OCI-LY1 (cell line): ENCODE data around the gene ACSL6.

Experiments
- H2AFZ ChIP-seq: fragments of 200-600 bp; sonication (generic), shearing (Covaris generic); 2 replicates; pipeline ENCODE4 v1.6.0; 2014; ENCODE audit warnings: antibody characterized with exemption, mild to moderate bottlenecking, low read length
- H3F3A ChIP-seq: fragments of 200-600 bp; sonication (generic), shearing (Covaris generic); 2 replicates; pipeline ENCODE4 v1.6.0; 2014; ENCODE audit warnings: mild to moderate bottlenecking, antibody characterized with exemption, low read length, moderate library complexity; ENCODE audit not compliant: insufficient read depth
- H3K27ac ChIP-seq: fragments of 200-600 bp; sonication (generic); 2 replicates; pipeline ENCODE4 v1.5.1; 2014; ENCODE audit warnings: low read length, mixed run types, mild to moderate bottlenecking, low read depth; ENCODE audit not compliant: poor library complexity, severe bottlenecking
- H3K27me3 ChIP-seq: fragments of 200-600 bp; sonication (generic); 2 replicates; pipeline ENCODE4 v1.6.0; 2014; ENCODE audit warnings: antibody characterized with exemption, mild to moderate bottlenecking, low read length, moderate library complexity; ENCODE audit not compliant: insufficient read depth
- H3K36me3 ChIP-seq: fragments of 200-600 bp; sonication (generic); 2 replicates; pipeline ENCODE4 v1.6.1; 2014; ENCODE audit warnings: mild to moderate bottlenecking, antibody characterized with exemption, low read length, moderate library complexity, mixed read lengths; ENCODE audit not compliant: insufficient read depth
- H3K4me1 ChIP-seq: fragments of 200-600 bp; sonication (generic); 2 replicates; pipeline ENCODE4 v1.5.1; 2014; ENCODE audit warnings: mild to moderate bottlenecking, low read length, moderate library complexity; ENCODE audit not compliant: insufficient read depth, severe bottlenecking
- H3K4me2 ChIP-seq: fragments of 200-600 bp; sonication (generic), shearing (Covaris generic); 2 replicates; pipeline ENCODE4 v1.6.1; 2014; ENCODE audit warnings: low read length
- H3K4me3 ChIP-seq: fragments of 200-600 bp; sonication (generic); 2 replicates; pipeline ENCODE4 v1.5.1; 2014; ENCODE audit warnings: low read length, low read depth, mild to moderate bottlenecking, mixed read lengths; ENCODE audit not compliant: poor library complexity, severe bottlenecking
- H3K79me2 ChIP-seq: fragments of 200-600 bp; shearing (Covaris generic); 2 replicates; pipeline ENCODE4 v1.6.1; 2016; ENCODE audit warnings: mixed run types, low read length, mixed read lengths; ENCODE audit not compliant: insufficient read depth
- H3K9ac ChIP-seq: fragments of 200-600 bp; sonication (generic), shearing (Covaris generic); 2 replicates; pipeline ENCODE4 v1.6.1; 2014; ENCODE audit warnings: mild to moderate bottlenecking, low read length, mixed read lengths
- H3K9me2 ChIP-seq: fragments of 200-600 bp; sonication (generic), shearing (Covaris generic); 2 replicates; pipeline ENCODE4 v1.6.1; 2014; ENCODE audit warnings: low read depth, mild to moderate bottlenecking, low read length, mixed read lengths
- H3K9me3 ChIP-seq: fragments of 200-600 bp; shearing (Covaris generic); 2 replicates; pipeline ENCODE4 v1.6.1; 2014; ENCODE audit warnings: low read length, mixed read lengths
- H4K20me1 ChIP-seq: fragments of 200-600 bp; sonication (generic), shearing (Covaris generic); 2 replicates; pipeline ENCODE4 v1.6.0; 2016; ENCODE audit warnings: mild to moderate bottlenecking, low read length; ENCODE audit not compliant: insufficient read depth
- EZH2 ChIP-seq: fragments of 200-600 bp; sonication (generic), shearing (Covaris generic); IDR thresholded peaks from 2 replicates; pipeline ENCODE4 v1.8.0; 2017; ENCODE audit warnings: borderline replicate concordance, mixed run types, mild to moderate bottlenecking, antibody characterized with exemption, low read length, moderate library complexity, mixed read lengths
- TF ChIP-seq, protein P1 (sequence below): fragments of 200-600 bp; sonication (generic), shearing (Covaris generic); IDR thresholded peaks from 2 replicates; pipeline ENCODE4 v1.5.1; 2017; ENCODE audit warnings: mild to moderate bottlenecking, antibody characterized with exemption, low read length, moderate library complexity, mixed read lengths

The ACSL6 gene

DNA sequence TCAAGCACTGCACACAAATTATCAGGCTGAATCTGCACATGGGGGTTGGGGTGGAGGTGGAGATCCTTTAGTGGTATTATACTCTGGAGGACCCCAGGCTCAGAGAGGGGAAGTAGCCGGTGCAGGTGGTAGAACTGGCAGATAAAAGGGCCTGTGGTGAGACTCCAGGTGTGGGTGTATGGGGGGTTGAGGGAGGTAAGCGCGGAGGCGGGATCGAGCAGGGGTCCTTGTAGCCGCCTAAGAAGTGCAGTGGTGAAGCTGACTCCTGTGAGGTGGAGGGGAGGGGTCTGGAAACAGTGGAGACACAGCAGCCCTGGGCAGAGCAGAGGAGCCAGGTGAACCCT is 841 bp downstream of the ACSL6 start:
- no peak overlapping the region for H3K9ac ChIP-seq
- no peaks in the 10 kb centered on the region for H3K4me1 ChIP-seq
- 0 out of 2 replicates have a peak, but pooled peaks cover 4% of the 10 kb centered on the region for H3K27me3 ChIP-seq
- no peak overlapping the region for H2AFZ ChIP-seq
- H3K9me2 ChIP-seq: no peaks in the 10 kb centered on the region
- H4K20me1 ChIP-seq: no peaks in the 10 kb centered on the region
- peak overlapping the region; percentile 74; the same call in 1 of the 2 replicates for H3K4me2 ChIP-seq
- H3K27ac ChIP-seq: no peak overlapping the region
- no peaks in the 10 kb centered on the region for H3K36me3 ChIP-seq
- TF ChIP-seq EZH2: no peak
- TF ChIP-seq, protein P1, sequence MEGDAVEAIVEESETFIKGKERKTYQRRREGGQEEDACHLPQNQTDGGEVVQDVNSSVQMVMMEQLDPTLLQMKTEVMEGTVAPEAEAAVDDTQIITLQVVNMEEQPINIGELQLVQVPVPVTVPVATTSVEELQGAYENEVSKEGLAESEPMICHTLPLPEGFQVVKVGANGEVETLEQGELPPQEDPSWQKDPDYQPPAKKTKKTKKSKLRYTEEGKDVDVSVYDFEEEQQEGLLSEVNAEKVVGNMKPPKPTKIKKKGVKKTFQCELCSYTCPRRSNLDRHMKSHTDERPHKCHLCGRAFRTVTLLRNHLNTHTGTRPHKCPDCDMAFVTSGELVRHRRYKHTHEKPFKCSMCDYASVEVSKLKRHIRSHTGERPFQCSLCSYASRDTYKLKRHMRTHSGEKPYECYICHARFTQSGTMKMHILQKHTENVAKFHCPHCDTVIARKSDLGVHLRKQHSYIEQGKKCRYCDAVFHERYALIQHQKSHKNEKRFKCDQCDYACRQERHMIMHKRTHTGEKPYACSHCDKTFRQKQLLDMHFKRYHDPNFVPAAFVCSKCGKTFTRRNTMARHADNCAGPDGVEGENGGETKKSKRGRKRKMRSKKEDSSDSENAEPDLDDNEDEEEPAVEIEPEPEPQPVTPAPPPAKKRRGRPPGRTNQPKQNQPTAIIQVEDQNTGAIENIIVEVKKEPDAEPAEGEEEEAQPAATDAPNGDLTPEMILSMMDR: no peak
- no peak overlapping the region for H3K4me3 ChIP-seq
- no peaks in the 10 kb centered on the region for H3F3A ChIP-seq
- no peaks in the 10 kb centered on the region for H3K9me3 ChIP-seq
- no peaks in the 10 kb centered on the region for H3K79me2 ChIP-seq

DNA sequence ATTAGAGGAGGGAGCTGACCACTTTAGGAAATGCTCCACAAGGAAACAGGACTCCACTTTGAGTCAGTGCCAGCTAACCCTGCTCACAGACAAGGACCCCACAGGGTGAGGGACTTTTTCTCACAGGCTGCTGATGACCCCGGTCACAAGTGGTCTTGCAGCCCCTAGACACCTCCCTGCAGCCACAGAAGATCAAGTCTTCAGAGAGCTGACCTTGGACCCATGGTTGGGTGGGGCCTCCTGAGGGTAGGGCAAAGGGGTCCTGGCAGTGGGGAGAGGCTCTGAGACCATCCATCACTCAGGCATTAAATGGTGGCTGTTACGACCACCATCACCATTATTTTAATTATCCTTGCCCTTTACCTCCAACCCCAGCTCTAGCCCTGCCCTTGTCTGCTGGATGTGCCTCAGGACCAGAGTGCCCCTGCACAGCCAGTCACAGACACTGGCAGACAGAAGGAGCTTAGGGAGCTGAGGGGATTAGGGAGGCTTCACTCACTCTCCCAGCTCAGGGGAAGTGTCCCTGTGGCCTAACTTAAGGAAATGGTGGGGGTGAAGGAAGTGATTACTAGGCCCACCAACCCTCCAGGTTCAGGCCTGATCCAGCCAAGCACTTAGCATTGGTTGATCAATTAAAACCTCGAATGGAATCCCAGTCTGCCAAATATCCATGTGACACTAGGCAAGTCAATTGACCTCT is 1.6 kb downstream of the ACSL6 start:
- Histone ChIP-seq H3K4me2 (no peak overlapping the region), H4K20me1 (no peaks in the 10 kb centered on the region), H3K4me1 (no peaks in the 10 kb centered on the region), H3K27ac (no peak overlapping the region), H3K79me2 (no peaks in the 10 kb centered on the region), H3K9me3 (no peaks in the 10 kb centered on the region), H3F3A (no peaks in the 10 kb centered on the region), H3K4me3 (no peak overlapping the region), H3K9me2 (no peaks in the 10 kb centered on the region), H2AFZ (no peak overlapping the region), H3K9ac (no peak overlapping the region), H3K27me3 (0 out of 2 replicates have a peak, but pooled peaks cover 4% of the 10 kb centered on the region), H3K36me3 (no peaks in the 10 kb centered on the region)
- TF ChIP-seq EZH2: no peak
- TF ChIP-seq, protein P1: no peak

DNA sequence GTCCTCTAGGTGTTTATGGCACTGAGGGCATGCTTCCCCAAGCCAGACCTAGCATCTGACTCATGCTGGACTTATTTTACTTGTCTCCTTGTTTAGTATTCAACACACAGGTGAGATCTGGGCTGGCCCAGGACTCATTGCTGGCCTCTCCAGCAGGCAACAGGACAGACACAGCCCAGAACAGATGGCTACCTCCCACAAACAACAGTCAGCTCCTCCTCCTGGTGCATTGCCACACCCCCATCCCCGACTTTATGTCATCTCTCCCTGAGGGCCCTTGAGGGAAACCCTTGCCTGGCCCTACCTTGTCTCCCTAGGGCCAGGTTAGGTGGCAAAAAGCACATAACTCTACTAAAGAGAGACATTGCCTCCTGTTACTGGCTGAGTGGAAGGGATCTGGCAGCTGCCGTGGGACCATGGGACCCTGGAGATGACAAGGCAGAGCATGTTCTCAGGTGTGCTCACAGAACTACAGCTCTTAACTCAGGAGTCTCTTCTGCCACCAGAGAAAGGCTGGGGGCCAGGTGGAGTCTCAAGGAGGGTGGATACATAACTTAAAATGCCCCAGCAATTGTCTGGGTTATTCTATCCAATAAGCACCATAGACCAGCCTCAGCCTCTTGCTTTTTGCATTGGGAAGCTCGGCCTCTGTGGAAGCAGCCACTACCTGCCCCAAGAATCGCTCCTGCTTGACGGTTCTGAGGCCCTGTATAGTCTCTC is 2.3 kb downstream of the ACSL6 start:
- Histone ChIP-seq H3K79me2 (no peaks in the 10 kb centered on the region), H3K9me3 (no peaks in the 10 kb centered on the region), H3K27ac (no peak overlapping the region), H3F3A (no peaks in the 10 kb centered on the region), H3K27me3 (no peaks in the 10 kb centered on the region), H3K4me1 (no peaks in the 10 kb centered on the region), H3K4me3 (no peak overlapping the region), H3K9me2 (no peaks in the 10 kb centered on the region), H4K20me1 (no peaks in the 10 kb centered on the region), H2AFZ (no peak overlapping the region), H3K9ac (no peak overlapping the region), H3K36me3 (no peaks in the 10 kb centered on the region), H3K4me2 (no peak overlapping the region)
- no peak for TF ChIP-seq EZH2
- TF ChIP-seq, protein P1: no peak
